Measurements from ENCODE around the gene SLC46A1. TPM values are rescaled to one million over a fixed set of nuclear protein-coding genes. Genes with fewer than 3 reads are reported as not detected.

Gene SLC46A1
- total and polyA plus RNA-seq, 2 of the 8 experiments (the other 6 are each of a cell fraction or from before 2014, with no cell fraction given) = 5.3 to 8.7 TPM

- Histone ChIP-seq H2BK12ac (ENCODE audit: low read depth, low read length) (peak overlapping the region; percentile 76; the same call in 1 of the 2 replicates), H2BK20ac (ENCODE audit: low read length) (peak overlapping the region; percentile 73), H3K14ac (ENCODE audit: insufficient read length) (no peak overlapping the region), H3K4me2 (ENCODE audit: insufficient read depth in 1 of 2, low read depth in 2 of 2, low read length in 2 of 2) (peak overlapping the region; percentile 59 to 78), H3K4ac (replicated peaks; ENCODE audit: insufficient read length, low read depth, low read length) (no peak overlapping the region), H3K27me3 (replicated peaks in 1 of 4; ENCODE audit: control insufficient read depth in 3 of 4, extremely low read depth in 1 of 4, insufficient read depth in 3 of 4, low read length in 3 of 4) (peaks cover 0 to 29% (median 12%) of the 10 kb centered on the region in 4 experiments; a peak in 5 of 7 replicates), H4K20me1 (replicated peaks in 1 of 2; ENCODE audit: control insufficient read depth in 1 of 2, insufficient read depth in 2 of 2, low read length in 2 of 2) (no peaks in the 10 kb centered on the region), H3K79me1 (ENCODE audit: low read depth, low read length) (no peaks in the 10 kb centered on the region), H3K36me3 (ENCODE audit: control insufficient read depth in 2 of 4, insufficient read depth in 4 of 4, low read length in 3 of 4) (no peaks in the 10 kb centered on the region), H3K18ac (ENCODE audit: extremely low read depth, low read length) (0 out of 2 replicates have a peak overlapping the region, but pooled peaks have one; percentile 40), H2BK5ac (ENCODE audit: low read depth, low read length) (peak overlapping the region; percentile 20; the same call in 1 of the 2 replicates), H2BK120ac (replicated peaks; ENCODE audit: low read depth, low read length) (peak overlapping the region; percentile 4), H4K91ac (replicated peaks; ENCODE audit: insufficient read length, low read length) (peak overlapping the region; percentile 37), H4K5ac (ENCODE audit: insufficient read length, low read depth, low read length) (no peak overlapping the region), H3K27ac (ENCODE audit: low read depth, low read length) (no peak overlapping the region; the same call in 1 of the 2 replicates), H3K4me3 (ENCODE audit: extremely low read depth in 1 of 4, insufficient read depth in 2 of 4, low read depth in 3 of 4, low read length in 4 of 4) (peak overlapping the region in 1 of 4 experiments; percentile 8; a peak in 1 of 8 replicates), H3K23me2 (ENCODE audit: low read depth, low read length) (peaks cover 12% of the 10 kb centered on the region; the same call in 1 of the 2 replicates), H2AK5ac (ENCODE audit: low read depth, low read length) (peak overlapping the region; percentile 2; the same call in 1 of the 2 replicates), H2AFZ (ENCODE audit: low read length) (no peak overlapping the region), H4K8ac (ENCODE audit: extremely low read depth, insufficient read depth, low read length) (no peak overlapping the region; the same call in 1 of the 2 replicates), H3K9me3 (ENCODE audit: insufficient read depth in 2 of 2, low read depth in 1 of 2, low read length in 1 of 2) (no peaks in the 10 kb centered on the region), H3K56ac (replicated peaks; ENCODE audit: insufficient read length, low read depth, low read length) (no peak overlapping the region), H3K4me1 (replicated peaks in 1 of 4; ENCODE audit: control insufficient read depth in 3 of 4, insufficient read depth in 4 of 4, low read length in 3 of 4) (peaks cover 29 to 59% (median 37%) of the 10 kb centered on the region in 4 experiments), H3K23ac (ENCODE audit: insufficient read length) (no peak overlapping the region), H3K79me2 (ENCODE audit: control insufficient read depth in 1 of 2, insufficient read depth in 2 of 2, low read length in 2 of 2) (no peaks in the 10 kb centered on the region; a peak in 1 of 4 replicates), H2BK15ac (ENCODE audit: low read length) (no peak overlapping the region), H3K9ac (replicated peaks in 1 of 4; ENCODE audit: extremely low read depth in 1 of 4, low read depth in 3 of 4, low read length in 3 of 4) (no peak overlapping the region)
- POLR2A ChIA-PET (ENCODE audit: partially characterized antibody) = interaction anchor here (3.1 to 12.8 kb wide), 2 partner anchors 10 to 21 kb away, joined by 12 to 135 read pairs; no protein-coding TSS in a partner anchor
- WGBS, 2 experiments (ENCODE audit: extremely low coverage in 1 of 2, insufficient coverage in 1 of 2, insufficient read length in 1 of 2, insufficient replicate concordance in 2 of 2, low coverage in 1 of 2, low lambda C conversion rate in 2 of 2, missing lambda C conversion rate in 1 of 2) = 38% methylated on average over 5 of the region's 5 CpGs; no CpG with 5 or more reads in 1 of the 2 experiments
- DNase-seq (ENCODE audit: low read depth in 1 of 2, low spot score in 2 of 2) (peak in 1 of 2 experiments; percentile 66), FAIRE-seq (peak; percentile 72)
- CTCF ChIA-PET (ENCODE audit: partially characterized antibody) = interaction anchor here (0.6 to 5.8 kb wide), 12 partner anchors 9 to 87 kb away, joined by 3 to 52 read pairs (median 4); partner anchors contain the start of gene POLDIP2
- TF ChIP-seq RAD21 (IDR thresholded peaks at IDR 0.05 in 1 of 2, conservative IDR thresholded peaks at IDR 0.05 in 1 of 2; ENCODE audit: low read depth in 2 of 2, low read length in 2 of 2) = 0 out of 4 replicates have a peak, but pooled peaks of 1 of the 2 experiments have one; percentile 13
- no peak for TF ChIP-seq EP300 (IDR thresholded peaks at IDR 0.05; ENCODE audit: borderline replicate concordance in 1 of 2, low read depth in 2 of 2, low read length in 2 of 2)
- TF ChIP-seq SAP30 (IDR thresholded peaks at IDR 0.05; ENCODE audit: insufficient read depth, insufficient replicate concordance, low read length) = no peak
- TF ChIP-seq USF2 (IDR thresholded peaks at IDR 0.05; ENCODE audit: low read length) = no peak
- no peak for TF ChIP-seq RNF2 (IDR thresholded peaks at IDR 0.05; ENCODE audit: borderline replicate concordance, low read depth, low read length, missing control alignments, poor library complexity, severe bottlenecking)
- peak; percentile 56; the same call in 1 of the 2 replicates for TF ChIP-seq BACH1 (IDR thresholded peaks at IDR 0.05; ENCODE audit: low read length)
- no peak for TF ChIP-seq NANOG (IDR thresholded peaks at IDR 0.05; ENCODE audit: insufficient read depth, low read depth, low read length, poor library complexity, severe bottlenecking)
Observed at GRCh38 chr17:28407130-28407973, 1.3 kb upstream of the SLC46A1 start.
